ENCODE results near the gene PCDHGA9.

GRCh38 chr5:141402553-141403243, at the start of gene PCDHGA9:
- peak; percentile 32 for TF ChIP-seq CTCF (IDR thresholded peaks at IDR 0.05; ENCODE audit: insufficient read depth, low read depth, low read length)
- TF ChIP-seq EZH2 (IDR thresholded peaks at IDR 0.05; ENCODE audit: insufficient read depth, low read length): no peak

Data from astrocyte (in vitro differentiated cells and primary cell).